ENCODE results near the gene RNU2-1. TPM values are rescaled to one million over a fixed set of nuclear protein-coding genes. Genes with fewer than 3 reads are reported as not detected.
"Not testable (repeated sequence)": the region's sequence is repeated elsewhere in the genome, so short reads cannot be mapped to it uniquely, and the experiment has no call there.

Gene RNU2-1
- not detected for polyA plus RNA-seq
- long read RNA-seq, donor 1, partial matches to known transcripts: 0 of 2 reads
- long read RNA-seq, donor 1, other reads (novel, unspliced or antisense): 0 of 2 reads
- long read RNA-seq, donor 2, partial matches to known transcripts: 0 of 1 reads
- long read RNA-seq, donor 2, other reads (novel, unspliced or antisense): 0 of 1 reads
- long read RNA-seq, donor 3: 0 reads
- long read RNA-seq, donor 4: 0 reads
- long read RNA-seq, donor 5, partial matches to known transcripts: 0 of 3 reads
- long read RNA-seq, donor 5, other reads (novel, unspliced or antisense): 0 of 3 reads
- long read RNA-seq, donor 6, partial matches to known transcripts: 0 of 1 reads
- long read RNA-seq, donor 6, other reads (novel, unspliced or antisense): 0 of 1 reads
- long read RNA-seq, donor 7, partial matches to known transcripts: 0 of 2 reads
- long read RNA-seq, donor 7, other reads (novel, unspliced or antisense): 0 of 2 reads
- long read RNA-seq, donor 8, partial matches to known transcripts: 0 of 1 reads
- long read RNA-seq, donor 8, other reads (novel, unspliced or antisense): 0 of 1 reads
- long read RNA-seq, donor 9: 0 reads
- long read RNA-seq, donor 10, partial matches to known transcripts: 0 of 3 reads
- long read RNA-seq, donor 10, other reads (novel, unspliced or antisense): 0 of 3 reads
- long read RNA-seq, donor 11, transcript RNU2-1-201 (1 exons, 191 nt): major isoform, 6 of 6 reads
- long read RNA-seq, donor 11, partial matches to known transcripts: 0 of 6 reads
- long read RNA-seq, donor 11, other reads (novel, unspliced or antisense): 0 of 6 reads

- not testable (repeated sequence) for DNase-seq; H3K27me3 ChIP-seq (ENCODE audit: control insufficient read depth, insufficient read depth, low read length); H3K4me3 ChIP-seq (ENCODE audit: low read length); H3K4me1 ChIP-seq (ENCODE audit: control insufficient read depth, insufficient read depth, low read length); H3K36me3 ChIP-seq (ENCODE audit: control insufficient read depth, insufficient read depth, low read length); H3K27ac ChIP-seq (ENCODE audit: low read length); H3K9me3 ChIP-seq (ENCODE audit: control insufficient read depth, low read depth, low read length)
- no CpG with 5 or more reads among the region's 31 CpGs for WGBS (ENCODE audit: insufficient coverage, low lambda C conversion rate)
Observed at GRCh38 chr17:43233877-43234276, at the start of gene RNU2-1. RNU2-1 (minus strand) TSS chr17:43233977.

- not testable (repeated sequence) for H3K27me3 ChIP-seq (ENCODE audit: control insufficient read depth, insufficient read depth, low read length); DNase-seq; H3K4me1 ChIP-seq (ENCODE audit: control insufficient read depth, insufficient read depth, low read length); H3K4me3 ChIP-seq (ENCODE audit: low read length); H3K36me3 ChIP-seq (ENCODE audit: control insufficient read depth, insufficient read depth, low read length); H3K27ac ChIP-seq (ENCODE audit: low read length); H3K9me3 ChIP-seq (ENCODE audit: control insufficient read depth, low read depth, low read length)
- WGBS (ENCODE audit: insufficient coverage, low lambda C conversion rate): no CpG with 5 or more reads among the region's 30 CpGs
Observed at GRCh38 chr17:43272914-43273313, 39.1 kb upstream of the RNU2-1 start.

GRCh38 chr17:43272483-43272882 is 38.7 kb upstream of the RNU2-1 start:
- not testable (repeated sequence) for H3K4me1 ChIP-seq (ENCODE audit: control insufficient read depth, insufficient read depth, low read length); DNase-seq; H3K4me3 ChIP-seq (ENCODE audit: low read length); H3K27me3 ChIP-seq (ENCODE audit: control insufficient read depth, insufficient read depth, low read length); H3K27ac ChIP-seq (ENCODE audit: low read length); H3K36me3 ChIP-seq (ENCODE audit: control insufficient read depth, insufficient read depth, low read length); H3K9me3 ChIP-seq (ENCODE audit: control insufficient read depth, low read depth, low read length)
- WGBS (ENCODE audit: insufficient coverage, low lambda C conversion rate): no CpG with 5 or more reads among the region's 12 CpGs

GRCh38 chr17:43270552-43271504 is 37.1 kb upstream of the RNU2-1 start:
- H3K36me3 ChIP-seq (ENCODE audit: control insufficient read depth, insufficient read depth, low read length); H3K27ac ChIP-seq (ENCODE audit: low read length); H3K4me1 ChIP-seq (ENCODE audit: control insufficient read depth, insufficient read depth, low read length); H3K4me3 ChIP-seq (ENCODE audit: low read length); DNase-seq; H3K27me3 ChIP-seq (ENCODE audit: control insufficient read depth, insufficient read depth, low read length); H3K9me3 ChIP-seq (ENCODE audit: control insufficient read depth, low read depth, low read length): not testable (repeated sequence)
- WGBS (ENCODE audit: insufficient coverage, low lambda C conversion rate): no CpG with 5 or more reads among the region's 43 CpGs

- not testable (repeated sequence) for H3K4me3 ChIP-seq (ENCODE audit: low read length); H3K27ac ChIP-seq (ENCODE audit: low read length); DNase-seq; H3K9me3 ChIP-seq (ENCODE audit: control insufficient read depth, low read depth, low read length); H3K36me3 ChIP-seq (ENCODE audit: control insufficient read depth, insufficient read depth, low read length); H3K4me1 ChIP-seq (ENCODE audit: control insufficient read depth, insufficient read depth, low read length); H3K27me3 ChIP-seq (ENCODE audit: control insufficient read depth, insufficient read depth, low read length)
- whole genome bisulfite sequencing (ENCODE audit: insufficient coverage, low lambda C conversion rate): no CpG with 5 or more reads among the region's 23 CpGs
Observed at GRCh38 chr17:43246456-43246855, 12.7 kb upstream of the RNU2-1 start.

- not testable (repeated sequence) for H3K4me3 ChIP-seq (ENCODE audit: low read length); H3K27ac ChIP-seq (ENCODE audit: low read length); H3K36me3 ChIP-seq (ENCODE audit: control insufficient read depth, insufficient read depth, low read length); H3K4me1 ChIP-seq (ENCODE audit: control insufficient read depth, insufficient read depth, low read length); H3K27me3 ChIP-seq (ENCODE audit: control insufficient read depth, insufficient read depth, low read length); H3K9me3 ChIP-seq (ENCODE audit: control insufficient read depth, low read depth, low read length); DNase-seq
- no CpG with 5 or more reads among the region's 34 CpGs for whole genome bisulfite sequencing (ENCODE audit: insufficient coverage, low lambda C conversion rate)
Observed at GRCh38 chr17:43240596-43241352, 7.0 kb upstream of the RNU2-1 start.

GRCh38 chr17:43239597-43239996 is 5.8 kb upstream of the RNU2-1 start:
- WGBS (ENCODE audit: insufficient coverage, low lambda C conversion rate): no CpG with 5 or more reads among the region's 26 CpGs
- H3K9me3 ChIP-seq (ENCODE audit: control insufficient read depth, low read depth, low read length); H3K4me3 ChIP-seq (ENCODE audit: low read length); H3K36me3 ChIP-seq (ENCODE audit: control insufficient read depth, insufficient read depth, low read length); H3K4me1 ChIP-seq (ENCODE audit: control insufficient read depth, insufficient read depth, low read length); DNase-seq; H3K27me3 ChIP-seq (ENCODE audit: control insufficient read depth, insufficient read depth, low read length); H3K27ac ChIP-seq (ENCODE audit: low read length): not testable (repeated sequence)

GRCh38 chr17:43233263-43233662 is 514 bp downstream of the RNU2-1 start:
- not testable (repeated sequence) for H3K4me1 ChIP-seq (ENCODE audit: control insufficient read depth, insufficient read depth, low read length); DNase-seq; H3K36me3 ChIP-seq (ENCODE audit: control insufficient read depth, insufficient read depth, low read length); H3K27ac ChIP-seq (ENCODE audit: low read length); H3K4me3 ChIP-seq (ENCODE audit: low read length); H3K27me3 ChIP-seq (ENCODE audit: control insufficient read depth, insufficient read depth, low read length); H3K9me3 ChIP-seq (ENCODE audit: control insufficient read depth, low read depth, low read length)
- no CpG with 5 or more reads among the region's 15 CpGs for WGBS (ENCODE audit: insufficient coverage, low lambda C conversion rate)

GRCh38 chr17:43232021-43232699 is 1.6 kb downstream of the RNU2-1 start:
- WGBS (ENCODE audit: insufficient coverage, low lambda C conversion rate): 81% methylated on average over 8 of the region's 24 CpGs
- DNase-seq: peak in 1 of 2 donors; percentile 37
- not testable (repeated sequence) for H3K4me1 ChIP-seq (ENCODE audit: control insufficient read depth, insufficient read depth, low read length); H3K27ac ChIP-seq (ENCODE audit: low read length); H3K4me3 ChIP-seq (ENCODE audit: low read length); H3K36me3 ChIP-seq (ENCODE audit: control insufficient read depth, insufficient read depth, low read length); H3K9me3 ChIP-seq (ENCODE audit: control insufficient read depth, low read depth, low read length); H3K27me3 ChIP-seq (ENCODE audit: control insufficient read depth, insufficient read depth, low read length)
